ENCODE results near the gene TPM4. TPM values are rescaled to one million over a fixed set of nuclear protein-coding genes. Genes with fewer than 3 reads are reported as not detected.

Gene TPM4
- total and polyA plus RNA-seq, 2 of the 13 experiments (the other 11 are each of a cell fraction or from before 2014, with no cell fraction given) = 180 to 188 TPM

- no peak for TF ChIP-seq SP5 (CRISPR knock-in tag; IDR thresholded peaks at IDR 0.05; ENCODE audit: borderline replicate concordance, low read depth)
- TF ChIP-seq HNF1B (CRISPR knock-in tag; IDR thresholded peaks at IDR 0.05) = peak; percentile 78; the same call in 1 of the 2 replicates
- peak; percentile 87 for TF ChIP-seq ADNP (CRISPR knock-in tag; IDR thresholded peaks at IDR 0.05)
Observed at GRCh38 chr19:16075430-16076153, 703 bp upstream of the TPM4 start (continued).

GRCh38 chr19:16076958-16077611 is 790 bp downstream of the TPM4 start:
- intact Hi-C loops (cut with micrococcal nuclease; ENCODE audit: unreplicated experiment) = loop anchor here (1.0 kb wide), 1 partner anchor 12 kb away; no protein-coding TSS in a partner anchor
- H3K79me2 ChIP-seq (ENCODE audit: insufficient read depth, low read length) = peaks cover 48% of the 10 kb centered on the region
- TF ChIP-seq ZNF225 (CRISPR knock-in tag; IDR thresholded peaks at IDR 0.05) = no peak
- 0 out of 2 replicates have a peak, but pooled peaks have one; percentile 27 for TF ChIP-seq POLR2G (IDR thresholded peaks at IDR 0.05; ENCODE audit: low read depth, low read length)
- no peak for TF ChIP-seq REPIN1 (CRISPR knock-in tag; IDR thresholded peaks at IDR 0.05; ENCODE audit: borderline replicate concordance, low read depth)
- TF ChIP-seq FOXP4 (CRISPR knock-in tag; IDR thresholded peaks at IDR 0.05) = 0 out of 2 replicates have a peak, but pooled peaks have one; percentile 12
- peak; percentile 18; the same call in 1 of the 2 replicates for TF ChIP-seq TFDP1 (CRISPR knock-in tag; IDR thresholded peaks at IDR 0.05; ENCODE audit: borderline replicate concordance)
- TF ChIP-seq ZNF746 (CRISPR knock-in tag; IDR thresholded peaks at IDR 0.05) = no peak
- TF ChIP-seq SALL1 (CRISPR knock-in tag; IDR thresholded peaks at IDR 0.05) = 0 out of 2 replicates have a peak, but pooled peaks have one; percentile 21
- no peak for TF ChIP-seq ZSCAN20 (CRISPR knock-in tag; IDR thresholded peaks at IDR 0.05; ENCODE audit: borderline replicate concordance)
- 0 out of 2 replicates have a peak, but pooled peaks have one; percentile 11 for TF ChIP-seq DMAP1 (CRISPR knock-in tag; IDR thresholded peaks at IDR 0.05)
- no peak for TF ChIP-seq SOX13 (IDR thresholded peaks at IDR 0.05)
- TF ChIP-seq SOX13 (CRISPR knock-in tag; conservative IDR thresholded peaks at IDR 0.05 in 1 of 2, IDR thresholded peaks at IDR 0.05 in 1 of 2) = 0 out of 4 replicates have a peak, but pooled peaks of 1 of the 2 experiments have one; percentile 8
- TF ChIP-seq STAG1 (CRISPR knock-in tag; IDR thresholded peaks at IDR 0.05) = no peak
- TF ChIP-seq NR1H2 (CRISPR knock-in tag; IDR thresholded peaks at IDR 0.05; ENCODE audit: borderline replicate concordance, low read depth) = no peak

More at GRCh38 chr19:16076958-16077611, 790 bp downstream of the TPM4 start:
- peak; percentile 5; the same call in 1 of the 3 replicates for ATAC-seq
- H4K20me1 ChIP-seq (ENCODE audit: insufficient read depth, low read length) = peaks cover 17% of the 10 kb centered on the region; the same call in 1 of the 2 replicates
- BruUV-seq (replicated peaks) = no TSS peak
- peak overlapping the region; percentile 98 for H3K4me2 ChIP-seq (ENCODE audit: low read depth, low read length)
- in situ Hi-C loops (cut with HindIII; ENCODE audit: extremely low pct_ligation_motif_present, low pct_unique_long_range_greater_than_20kb) = no loop called here
- WGBS (ENCODE audit: low lambda C conversion rate) = 0% methylated on average over 3 of the region's 56 CpGs
- H2AFZ ChIP-seq (ENCODE audit: low read length) = no peak overlapping the region
- peak overlapping the region; percentile 97 for H3K9ac ChIP-seq (ENCODE audit: insufficient read depth, low read depth, low read length)
- FAIRE-seq = no peak
- H3K27me3 ChIP-seq (ENCODE audit: control insufficient read depth in 1 of 2, insufficient read depth in 2 of 2, low read length in 2 of 2) = no peaks in the 10 kb centered on the region
- H3K4me1 ChIP-seq (ENCODE audit: insufficient read depth, low read length) = peaks cover 86% of the 10 kb centered on the region
- H3K9me3 ChIP-seq (ENCODE audit: low read length) = no peaks in the 10 kb centered on the region
- H3K4me3 ChIP-seq (replicated peaks in 1 of 3; ENCODE audit: insufficient read depth in 1 of 3, low read depth in 2 of 3, low read length in 3 of 3) = peak overlapping the region; percentile 84 to 87 (median 84)
- peaks cover 2 to 21% of the 10 kb centered on the region in 2 experiments for H3K36me3 ChIP-seq (replicated peaks in 1 of 2; ENCODE audit: control insufficient read depth in 1 of 2, insufficient read depth in 2 of 2, low read length in 2 of 2)
- ChIA-PET POLR2A (interaction anchor here (0.6 to 5.7 kb wide), 9 partner anchors 8 to 121 kb away, joined by 3 to 66 read pairs (median 5); partner anchors contain the start of genes AP1M1, FAM32A and RAB8A), CTCF (ENCODE audit: low intra/inter-chr PET ratio, low total read pairs) (no interaction called here)
- peak overlapping the region; percentile 90 for H3K27ac ChIP-seq (ENCODE audit: extremely low read length, insufficient read depth, low read length)
- no peak for DNase-seq (ENCODE audit: low spot score)

Data from HepG2 (cell line).